A549 (cell line): ENCODE measurements around the gene SOS1. TPM values are rescaled to one million over a fixed set of nuclear protein-coding genes. Genes with fewer than 3 reads are reported as not detected.

Source experiments
- ATAC-seq, 2 experiments: fragments of 200-7000 bp in 1 of 2; fragments of >200 bp in 1 of 2; cut with Nextera tagmentation in 1 of 2; cut with Tn5 transposase in 1 of 2; 3 replicates each; pipeline versions ENCODE4 v1.8.0 to v1.9.1; 2018 to 2020; ENCODE audit warnings: mild to moderate bottlenecking in 1 of 2, moderate library complexity in 1 of 2
- CTCF ChIA-PET: fragments of 300-600 bp; sonication (Branson Sonifier 250); formaldehyde crosslinking; extraction: SDS; loops from one replicate; lab custom pipeline; 2021; ENCODE audit warnings: antibody characterized with exemption, inconsistent platforms; lab: Yijun Ruan, JAX
- POLR2A ChIA-PET: fragments of 350-600 bp; formaldehyde crosslinking; extraction: SDS; loops from one replicate; lab custom pipeline; 2021; ENCODE audit warnings: antibody characterized with exemption, inconsistent platforms; lab: Yijun Ruan, JAX
- DNase-seq, 2 experiments: peaks; one replicate each; pipeline versions ENCODE4 v3.0.0 to v3.0.0-alpha.2; 2011 to 2016; ENCODE audit warnings: low read depth in 1 of 2, low spot score in 1 of 2
- FAIRE-seq: peaks from 2 replicates; lab custom pipeline; 2011; peaks lifted over from hg19 to GRCh38; lab: Jason Lieb, UNC
- H3K27ac ChIP-seq, 2 experiments: fragments of >200 bp; sonication (Bioruptor Twin); formaldehyde crosslinking; 3 replicates each; pipeline ENCODE4 v1.5.1; 2016 to 2017
- H3K4me1 ChIP-seq: fragments of >200 bp; sonication (Bioruptor Twin); formaldehyde crosslinking; 3 replicates; pipeline ENCODE4 v1.6.1; 2016
- H3K4me2 ChIP-seq: fragments of >200 bp; sonication (Bioruptor Twin); formaldehyde crosslinking; 3 replicates; pipeline ENCODE4 v1.6.1; 2016
- H3K4me3 ChIP-seq: fragments of >200 bp; sonication (Bioruptor Twin); formaldehyde crosslinking; 3 replicates; pipeline ENCODE4 v1.5.1; 2016
- H3K9me3 ChIP-seq: fragments of >200 bp; sonication (Bioruptor Twin); formaldehyde crosslinking; 3 replicates; pipeline ENCODE4 v1.6.1; 2016
- ATOH8 ChIP-seq: fragments of 250-450 bp; sonication (Bioruptor Pico); IDR thresholded peaks from 2 replicates; pipeline ENCODE4 v1.5.0; 2020; ENCODE audit warnings: low read depth, mild to moderate bottlenecking, moderate library complexity
- CBX8 ChIP-seq: fragments of 200-600 bp; sonication (generic); IDR thresholded peaks from 2 replicates; pipeline ENCODE4 v1.6.1; 2016
- CHD2 ChIP-seq: fragments of 150-350 bp; IDR thresholded peaks from 2 replicates; pipeline ENCODE4 v1.6.1; 2014; ENCODE audit warnings: low read length; ENCODE audit not compliant: partially characterized antibody
- CTCF ChIP-seq: fragments of >200 bp; sonication (Bioruptor Twin); formaldehyde crosslinking; IDR thresholded peaks from 3 replicates; pipeline ENCODE4 v1.5.1; 2016
- FOXS1 ChIP-seq: fragments of 250-450 bp; sonication (Bioruptor Pico); IDR thresholded peaks from 2 replicates; pipeline ENCODE4 v1.5.0; 2020; ENCODE audit warnings: mild to moderate bottlenecking, moderate library complexity
- HOXB5 ChIP-seq: fragments of 250-450 bp; sonication (Bioruptor Pico); IDR thresholded peaks from 2 replicates; pipeline ENCODE4 v1.5.0; 2020; ENCODE audit warnings: mild to moderate bottlenecking, moderate library complexity
- NFE2L2 ChIP-seq: fragments of 150-350 bp; conservative IDR thresholded peaks from 2 replicates; pipeline ENCODE4 v1.6.1; 2014; ENCODE audit warnings: low read length
- NR3C1 ChIP-seq: fragments of >200 bp; sonication (Bioruptor Twin); formaldehyde crosslinking; IDR thresholded peaks from 3 replicates; pipeline ENCODE4 v1.6.1; 2017
- PBX3 ChIP-seq: IDR thresholded peaks from 2 replicates; pipeline ENCODE4 v1.6.1; 2012
- RAD21 ChIP-seq, 2 experiments: fragments of >200 bp in 1 of 2; sonication (Bioruptor Twin) in 1 of 2; formaldehyde crosslinking in 1 of 2; IDR thresholded peaks in 1 of 2; conservative IDR thresholded peaks in 1 of 2; 2 replicates in 1 of 2; 3 replicates in 1 of 2; pipeline ENCODE4 v1.6.1; 2012 to 2018; ENCODE audit warnings: inconsistent platforms in 1 of 2
- RCOR1 ChIP-seq: fragments of 150-350 bp; IDR thresholded peaks from 2 replicates; pipeline ENCODE4 v1.6.1; 2014; ENCODE audit warnings: antibody characterized with exemption, low read length, low read depth
- RFX5 ChIP-seq: fragments of 450-650 bp; IDR thresholded peaks from 2 replicates; pipeline ENCODE4 v1.7.1; 2014; ENCODE audit warnings: antibody characterized with exemption, mild to moderate bottlenecking, moderate library complexity
- SMC3 ChIP-seq: fragments of >200 bp; sonication (Bioruptor Twin); formaldehyde crosslinking; IDR thresholded peaks from 3 replicates; pipeline ENCODE4 v1.6.1; 2018; ENCODE audit warnings: inconsistent platforms
- ZSCAN20 ChIP-seq: fragments of 250-450 bp; sonication (Bioruptor Pico); IDR thresholded peaks from 2 replicates; pipeline ENCODE4 v1.8.0; 2022; ENCODE audit warnings: mild to moderate bottlenecking, moderate library complexity
- WGBS: methylation state at CpG from one replicate; pipeline ENCODE4 v1.1.6; 2017; ENCODE audit errors: missing lambda C conversion rate; 5-methylcytosine and 5-hydroxymethylcytosine counted together
- polyA plus RNA-seq, 4 experiments: library from polyadenylated mRNA; depleted of rRNA in 3 of 4; stranded (reverse); fragments of >200 nt; fragmentation: RNase III in 1 of 4; extraction: RNeasy Plus Mini Kit Qiagen cat#74134 plus additional on column Dnase treatment in 1 of 4; gene quantifications; 2 replicates in 3 of 4; 3 replicates in 1 of 4; pipeline ENCODE4 v1.2.3, GENCODE V29; 2011 to 2017

SOS1 gene
- polyA plus RNA-seq, 2 of the 4 experiments (the other 2 are of a cell fraction): 19.6 to 48.9 TPM

- TF ChIP-seq RAD21 (conservative IDR thresholded peaks at IDR 0.05 in 1 of 2, IDR thresholded peaks at IDR 0.05 in 1 of 2) (no peak), SMC3 (no peak), RFX5 (no peak), NR3C1 (no peak), CTCF (no peak)
- ChIA-PET CTCF (interaction anchor here (1.3 kb wide), 1 partner anchor 19 kb away, joined by 4 read pairs; no protein-coding TSS in a partner anchor), POLR2A (no interaction called here)
- DNase-seq (no peak), FAIRE-seq (no peak), ATAC-seq (peak in 1 of 2 experiments; percentile 43; a peak in 3 of 6 replicates)
- Histone ChIP-seq H3K4me2 (no peak overlapping the region), H3K27ac (no peak overlapping the region), H3K4me1 (no peaks in the 10 kb centered on the region), H3K9me3 (no peaks in the 10 kb centered on the region), H3K4me3 (no peak overlapping the region)
- WGBS: 75% methylated on average over 1 of the region's 1 CpG
Measured at GRCh38 chr2:38966678-38967077, 154.2 kb downstream of the SOS1 start.

- TF ChIP-seq RCOR1: no peak
- TF ChIP-seq, all 56 proteins: peak for 0
- no peak overlapping the region for H3K4me3 ChIP-seq
- no peak overlapping the region for H3K4me2 ChIP-seq
- H3K9me3 ChIP-seq: no peaks in the 10 kb centered on the region
- CTCF ChIA-PET: interaction anchor here (1.3 kb wide), 1 partner anchor 18 kb away, joined by 4 read pairs; no protein-coding TSS in a partner anchor
- no peak for ATAC-seq
- DNase-seq: no peak
- POLR2A ChIA-PET: no interaction called here
- FAIRE-seq: no peak
- no peaks in the 10 kb centered on the region for H3K4me1 ChIP-seq
- 84% methylated on average over 5 of the region's 5 CpGs for WGBS
- H3K27ac ChIP-seq: no peak overlapping the region
Measured at GRCh38 chr2:38966006-38966405, 154.8 kb downstream of the SOS1 start.

GRCh38 chr2:38960609-38961320 is 160.1 kb downstream of the SOS1 start:
- Histone ChIP-seq H3K4me1 (no peaks in the 10 kb centered on the region), H3K4me2 (no peak overlapping the region), H3K27ac (no peak overlapping the region), H3K9me3 (no peaks in the 10 kb centered on the region), H3K4me3 (no peak overlapping the region)
- 89% methylated on average over 34 of the region's 34 CpGs for WGBS
- ChIA-PET CTCF (interaction anchor here (3.4 kb wide), 1 partner anchor 14 kb away, joined by 21 read pairs; no protein-coding TSS in a partner anchor), POLR2A (no interaction called here)
- no peak for FAIRE-seq
- TF ChIP-seq CHD2 (no peak), FOXS1 (CRISPR knock-in tag) (no peak)
- no peak for ATAC-seq
- no peak for DNase-seq

- Histone ChIP-seq H3K4me3 (no peak overlapping the region), H3K9me3 (no peaks in the 10 kb centered on the region), H3K27ac (no peak overlapping the region), H3K4me1 (no peaks in the 10 kb centered on the region), H3K4me2 (no peak overlapping the region)
- WGBS: 95% methylated on average over 96 of the region's 97 CpGs
- ATAC-seq: no peak
- FAIRE-seq: no peak
- TF ChIP-seq NR3C1 (no peak), CBX8 (no peak), ATOH8 (no peak), HOXB5 (CRISPR knock-in tag) (no peak), NFE2L2 (no peak), PBX3 (no peak), ZSCAN20 (CRISPR knock-in tag) (no peak)
- ChIA-PET CTCF (interaction anchor here (3.4 kb wide), 1 partner anchor 13 kb away, joined by 21 read pairs; no protein-coding TSS in a partner anchor), POLR2A (no interaction called here)
- DNase-seq: no peak
Measured at GRCh38 chr2:38959938-38960608, 160.8 kb downstream of the SOS1 start.
